ENCODE measurements around the gene FAM187B. TPM values are rescaled to one million over a fixed set of nuclear protein-coding genes. Genes with fewer than 3 reads are reported as not detected.

Gene FAM187B
- total RNA-seq, 1 donor from 2014 or later = not detected

DNA sequence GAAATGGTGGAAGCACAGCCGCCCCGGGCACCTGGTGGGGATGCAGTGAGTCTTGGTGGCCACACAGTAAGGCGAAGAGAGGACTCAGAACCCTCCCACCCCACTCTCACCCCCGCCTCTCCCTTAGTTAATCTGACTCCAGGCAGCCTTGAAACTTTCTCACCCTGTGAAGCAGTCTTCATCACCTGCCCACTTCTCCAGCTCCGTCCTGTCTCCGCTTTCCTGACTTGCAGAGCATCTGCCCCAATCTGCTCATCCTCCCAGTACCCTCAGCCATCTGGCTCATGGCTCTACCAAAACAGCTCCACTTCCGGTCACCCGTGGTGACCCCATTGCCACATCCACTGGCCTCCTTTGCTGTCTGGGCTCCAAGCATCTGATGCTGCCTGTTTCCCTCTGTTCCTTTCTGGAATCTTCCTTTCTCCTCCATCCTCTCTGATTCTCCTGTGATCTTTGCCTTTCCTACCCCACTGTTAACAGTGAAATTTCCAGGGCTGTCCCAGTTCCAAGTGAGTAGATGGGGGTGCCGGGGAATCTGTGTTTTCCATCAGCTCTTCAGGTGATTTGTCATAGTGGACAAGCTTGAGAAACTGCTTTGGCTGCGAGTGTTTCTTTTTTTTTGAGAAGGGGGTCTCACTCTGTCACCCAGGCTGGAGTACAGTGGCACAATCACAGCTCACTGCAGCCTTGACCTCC, 44.6 kb upstream of the FAM187B start:
- H3K9me3 Mint-ChIP-seq (ENCODE audit: unreplicated experiment) = no peaks in the 10 kb centered on the region
- peaks cover 5% of the 10 kb centered on the region for H3K4me1 Mint-ChIP-seq (ENCODE audit: unreplicated experiment)
- H3K4me3 Mint-ChIP-seq (ENCODE audit: unreplicated experiment) = no peak overlapping the region
- H3K27ac Mint-ChIP-seq (ENCODE audit: unreplicated experiment) = peak overlapping the region; percentile 12
- peaks cover 41% of the 10 kb centered on the region for H3K36me3 Mint-ChIP-seq (ENCODE audit: unreplicated experiment)
- DNase-seq (ENCODE audit: extremely low spot score, unreplicated experiment) = no peak
- TF ChIP-seq, protein P1, sequence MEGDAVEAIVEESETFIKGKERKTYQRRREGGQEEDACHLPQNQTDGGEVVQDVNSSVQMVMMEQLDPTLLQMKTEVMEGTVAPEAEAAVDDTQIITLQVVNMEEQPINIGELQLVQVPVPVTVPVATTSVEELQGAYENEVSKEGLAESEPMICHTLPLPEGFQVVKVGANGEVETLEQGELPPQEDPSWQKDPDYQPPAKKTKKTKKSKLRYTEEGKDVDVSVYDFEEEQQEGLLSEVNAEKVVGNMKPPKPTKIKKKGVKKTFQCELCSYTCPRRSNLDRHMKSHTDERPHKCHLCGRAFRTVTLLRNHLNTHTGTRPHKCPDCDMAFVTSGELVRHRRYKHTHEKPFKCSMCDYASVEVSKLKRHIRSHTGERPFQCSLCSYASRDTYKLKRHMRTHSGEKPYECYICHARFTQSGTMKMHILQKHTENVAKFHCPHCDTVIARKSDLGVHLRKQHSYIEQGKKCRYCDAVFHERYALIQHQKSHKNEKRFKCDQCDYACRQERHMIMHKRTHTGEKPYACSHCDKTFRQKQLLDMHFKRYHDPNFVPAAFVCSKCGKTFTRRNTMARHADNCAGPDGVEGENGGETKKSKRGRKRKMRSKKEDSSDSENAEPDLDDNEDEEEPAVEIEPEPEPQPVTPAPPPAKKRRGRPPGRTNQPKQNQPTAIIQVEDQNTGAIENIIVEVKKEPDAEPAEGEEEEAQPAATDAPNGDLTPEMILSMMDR (IDR thresholded peaks at IDR 0.05) = no peak
- no peaks in the 10 kb centered on the region for H3K27me3 Mint-ChIP-seq (ENCODE audit: unreplicated experiment)

GRCh38 chr19:35272122-35272719, 43.7 kb upstream of the FAM187B start:
- no peak overlapping the region for H3K4me3 Mint-ChIP-seq (ENCODE audit: unreplicated experiment)
- H3K27ac Mint-ChIP-seq (ENCODE audit: unreplicated experiment) = no peak overlapping the region
- no peak for DNase-seq (ENCODE audit: extremely low spot score, unreplicated experiment)

GRCh38 chr19:35271546-35271945, 43.0 kb upstream of the FAM187B start:
- Mint-ChIP-seq H3K4me3 (ENCODE audit: unreplicated experiment) (no peak overlapping the region), H3K4me1 (ENCODE audit: unreplicated experiment) (peaks cover 6% of the 10 kb centered on the region), H3K36me3 (ENCODE audit: unreplicated experiment) (peaks cover 34% of the 10 kb centered on the region), H3K27ac (ENCODE audit: unreplicated experiment) (no peak overlapping the region), H3K9me3 (ENCODE audit: unreplicated experiment) (no peaks in the 10 kb centered on the region), H3K27me3 (ENCODE audit: unreplicated experiment) (no peaks in the 10 kb centered on the region)
- DNase-seq (ENCODE audit: extremely low spot score, unreplicated experiment) = no peak
- TF ChIP-seq, protein P1 (IDR thresholded peaks at IDR 0.05) = no peak

More at GRCh38 chr19:35272122-35272719, 43.7 kb upstream of the FAM187B start:
- peaks cover 38% of the 10 kb centered on the region for H3K36me3 Mint-ChIP-seq (ENCODE audit: unreplicated experiment)
- H3K9me3 Mint-ChIP-seq (ENCODE audit: unreplicated experiment) = no peaks in the 10 kb centered on the region
- H3K4me1 Mint-ChIP-seq (ENCODE audit: unreplicated experiment) = peaks cover 6% of the 10 kb centered on the region
- TF ChIP-seq, protein P1 (IDR thresholded peaks at IDR 0.05) = no peak
- H3K27me3 Mint-ChIP-seq (ENCODE audit: unreplicated experiment) = no peaks in the 10 kb centered on the region

DNA sequence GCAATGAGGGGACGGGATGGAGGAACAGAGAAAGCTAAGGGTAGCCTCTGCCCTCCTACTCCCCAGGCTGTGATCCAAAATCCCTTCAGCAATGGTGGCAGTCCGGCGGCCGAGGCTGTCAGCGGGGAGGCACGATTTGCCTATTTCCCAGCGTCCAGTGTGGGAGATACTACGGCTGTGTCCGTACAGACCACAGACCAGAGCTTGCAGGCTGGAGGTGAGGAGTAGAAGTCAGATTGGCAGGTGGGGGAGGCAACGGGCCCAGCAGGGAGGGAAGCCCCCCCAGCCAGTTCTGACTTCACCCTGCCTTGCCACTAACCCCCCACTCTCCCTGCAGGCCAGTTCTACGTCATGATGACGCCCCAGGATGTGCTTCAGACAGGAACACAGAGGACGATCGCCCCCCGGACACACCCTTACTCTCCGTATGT, 41.9 kb upstream of the FAM187B start:
- Mint-ChIP-seq H3K4me1 (ENCODE audit: unreplicated experiment) (peaks cover 10% of the 10 kb centered on the region), H3K36me3 (ENCODE audit: unreplicated experiment) (peaks cover 29% of the 10 kb centered on the region), H3K27me3 (ENCODE audit: unreplicated experiment) (no peaks in the 10 kb centered on the region), H3K9me3 (ENCODE audit: unreplicated experiment) (no peaks in the 10 kb centered on the region), H3K4me3 (ENCODE audit: unreplicated experiment) (peak overlapping the region; percentile 67), H3K27ac (ENCODE audit: unreplicated experiment) (no peak overlapping the region)
- no peak for DNase-seq (ENCODE audit: extremely low spot score, unreplicated experiment)
- TF ChIP-seq, protein P1 (IDR thresholded peaks at IDR 0.05) = no peak

DNA sequence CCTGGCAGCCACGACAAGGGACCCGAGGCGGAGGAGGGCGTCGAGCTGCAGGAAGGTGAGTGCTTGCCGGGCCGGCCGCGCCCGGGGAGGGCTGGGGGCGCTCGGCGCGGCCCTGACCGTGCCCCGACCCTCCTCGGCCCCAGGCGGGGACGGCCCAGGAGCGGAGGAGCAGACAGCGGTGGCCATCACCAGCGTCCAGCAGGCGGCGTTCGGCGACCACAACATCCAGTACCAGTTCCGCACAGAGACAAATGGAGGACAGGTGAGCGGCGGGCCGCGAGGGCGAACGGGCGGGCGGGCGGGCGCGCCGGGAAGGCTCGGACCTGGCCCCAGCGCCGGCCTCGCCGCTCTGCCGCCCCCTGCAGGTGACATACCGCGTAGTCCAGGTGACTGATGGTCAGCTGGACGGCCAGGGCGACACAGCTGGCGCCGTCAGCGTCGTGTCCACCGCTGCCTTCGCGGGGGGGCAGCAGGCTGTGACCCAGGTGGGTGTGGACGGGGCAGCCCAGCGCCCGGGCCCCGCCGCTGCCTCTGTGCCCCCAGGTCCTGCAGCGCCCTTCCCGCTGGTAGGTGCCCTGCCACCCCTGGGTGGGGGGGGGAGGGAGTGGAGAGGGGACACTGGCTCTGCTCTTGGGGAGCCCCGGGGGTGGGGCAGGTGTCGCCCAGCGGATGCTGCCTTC, 41.0 kb upstream of the FAM187B start:
- Mint-ChIP-seq H3K27ac (ENCODE audit: unreplicated experiment) (no peak overlapping the region), H3K36me3 (ENCODE audit: unreplicated experiment) (peaks cover 26% of the 10 kb centered on the region)
- DNase-seq (ENCODE audit: extremely low spot score, unreplicated experiment) = peak; percentile 94

More for the DNA sequence above, 41.0 kb upstream of the FAM187B start:
- TF ChIP-seq, protein P1 (IDR thresholded peaks at IDR 0.05) = peak; percentile 89
- H3K27me3 Mint-ChIP-seq (ENCODE audit: unreplicated experiment) = no peaks in the 10 kb centered on the region
- H3K4me1 Mint-ChIP-seq (ENCODE audit: unreplicated experiment) = peaks cover 10% of the 10 kb centered on the region
- peak overlapping the region; percentile 67 for H3K4me3 Mint-ChIP-seq (ENCODE audit: unreplicated experiment)
- no peaks in the 10 kb centered on the region for H3K9me3 Mint-ChIP-seq (ENCODE audit: unreplicated experiment)

All from osteocyte (in vitro differentiated cells).